Measurements from ENCODE around the gene NEUROD1.
"Not testable (repeated sequence)": the region's sequence is repeated elsewhere in the genome, so short reads cannot be mapped to it uniquely, and the experiment has no call there.

NEUROD1 gene

GRCh38 chr2:181680055-181680936, at the start of gene NEUROD1:
Gene NEUROD1, minus strand, starts transcription at chr2:181680517. Its CDS starts 1,657 bp downstream, at chr2:181678860.
- DNase-seq (ENCODE audit: insufficient read length, low spot score) (no peak), FAIRE-seq (no peak)

GRCh38 chr2:181725476-181725875, 45.2 kb upstream of the NEUROD1 start:
- no peak for FAIRE-seq
- no peak for DNase-seq (ENCODE audit: insufficient read length, low spot score)

GRCh38 chr2:181724662-181725061, 44.3 kb upstream of the NEUROD1 start:
- DNase-seq (ENCODE audit: insufficient read length, low spot score) (no peak), FAIRE-seq (no peak)

GRCh38 chr2:181723731-181724130, 43.4 kb upstream of the NEUROD1 start:
- FAIRE-seq (no peak), DNase-seq (ENCODE audit: insufficient read length, low spot score) (no peak)

- DNase-seq (ENCODE audit: insufficient read length, low spot score), result peak; percentile 53
- peak; percentile 31 for FAIRE-seq
Observed at GRCh38 chr2:181715033-181715630, 34.8 kb upstream of the NEUROD1 start.

GRCh38 chr2:181711051-181711450, 30.7 kb upstream of the NEUROD1 start:
- not testable (repeated sequence) for DNase-seq (ENCODE audit: insufficient read length, low spot score); FAIRE-seq

GRCh38 chr2:181702519-181702918, 22.2 kb upstream of the NEUROD1 start:
- FAIRE-seq; DNase-seq (ENCODE audit: insufficient read length, low spot score): not testable (repeated sequence)

- FAIRE-seq, result no peak
- no peak for DNase-seq (ENCODE audit: insufficient read length, low spot score)
Observed at GRCh38 chr2:181698223-181698622, 17.9 kb upstream of the NEUROD1 start.

- DNase-seq (ENCODE audit: insufficient read length, low spot score), result no peak
- no peak for FAIRE-seq
Observed at GRCh38 chr2:181697571-181697970, 17.3 kb upstream of the NEUROD1 start.

GRCh38 chr2:181697126-181697525, 16.8 kb upstream of the NEUROD1 start:
- FAIRE-seq, result no peak
- no peak for DNase-seq (ENCODE audit: insufficient read length, low spot score)

GRCh38 chr2:181694271-181694670, 14.0 kb upstream of the NEUROD1 start:
- DNase-seq (ENCODE audit: insufficient read length, low spot score), result no peak
- FAIRE-seq, result no peak

GRCh38 chr2:181690860-181691259, 10.5 kb upstream of the NEUROD1 start:
- FAIRE-seq, result no peak

GRCh38 chr2:181686576-181687185, 6.4 kb upstream of the NEUROD1 start:
- DNase-seq (ENCODE audit: insufficient read length, low spot score) (no peak), FAIRE-seq (no peak)

More at GRCh38 chr2:181690860-181691259, 10.5 kb upstream of the NEUROD1 start:
- DNase-seq (ENCODE audit: insufficient read length, low spot score), result no peak

GRCh38 chr2:181685150-181685688, 4.9 kb upstream of the NEUROD1 start:
- FAIRE-seq (no peak), DNase-seq (ENCODE audit: insufficient read length, low spot score) (no peak)

GRCh38 chr2:181684454-181685149, 4.3 kb upstream of the NEUROD1 start:
- FAIRE-seq (peak; percentile 91), DNase-seq (ENCODE audit: insufficient read length, low spot score) (no peak)

- DNase-seq (ENCODE audit: insufficient read length, low spot score) (peak; percentile 69), FAIRE-seq (no peak)
Observed at GRCh38 chr2:181683518-181684453, 3.5 kb upstream of the NEUROD1 start.

GRCh38 chr2:181682795-181683517, 2.6 kb upstream of the NEUROD1 start:
- FAIRE-seq, result no peak
- DNase-seq (ENCODE audit: insufficient read length, low spot score), result no peak

- no peak for FAIRE-seq
- DNase-seq (ENCODE audit: insufficient read length, low spot score), result no peak
Observed at GRCh38 chr2:181682026-181682789, 1.9 kb upstream of the NEUROD1 start.
